GM18507 (cell line): ENCODE data around the gene MTSS2.

Experiments used
- DNase-seq: peaks from one replicate; pipeline ENCODE4 v3.0.0; 2011; ENCODE audit warnings: low read depth; ENCODE audit not compliant: insufficient read length; ENCODE audit errors: extremely low spot score
- FAIRE-seq: peaks from 2 replicates; lab custom pipeline; 2011; peaks lifted over from hg19 to GRCh38; lab: Jason Lieb, UNC

The MTSS2 gene

DNA sequence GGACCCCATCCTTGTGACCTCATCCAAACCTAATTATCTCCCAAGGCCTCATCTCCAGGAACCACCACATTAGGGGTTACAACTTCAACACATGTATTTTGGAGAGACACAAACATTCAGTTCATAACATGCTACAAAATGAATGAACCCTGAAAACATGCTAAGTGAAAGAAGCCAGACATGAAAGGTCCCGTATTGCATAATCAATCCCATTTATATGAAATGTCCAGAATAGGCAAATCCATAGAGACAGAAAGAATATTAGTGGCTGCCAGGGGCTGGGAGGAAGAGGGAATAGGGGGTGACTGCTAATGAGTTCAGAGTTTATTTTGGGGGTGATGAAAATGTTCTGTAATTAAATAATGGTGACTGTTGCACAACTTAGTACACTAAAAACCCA lies 43.2 kb downstream of the MTSS2 start:
- FAIRE-seq (no peak), DNase-seq (no peak)

DNA sequence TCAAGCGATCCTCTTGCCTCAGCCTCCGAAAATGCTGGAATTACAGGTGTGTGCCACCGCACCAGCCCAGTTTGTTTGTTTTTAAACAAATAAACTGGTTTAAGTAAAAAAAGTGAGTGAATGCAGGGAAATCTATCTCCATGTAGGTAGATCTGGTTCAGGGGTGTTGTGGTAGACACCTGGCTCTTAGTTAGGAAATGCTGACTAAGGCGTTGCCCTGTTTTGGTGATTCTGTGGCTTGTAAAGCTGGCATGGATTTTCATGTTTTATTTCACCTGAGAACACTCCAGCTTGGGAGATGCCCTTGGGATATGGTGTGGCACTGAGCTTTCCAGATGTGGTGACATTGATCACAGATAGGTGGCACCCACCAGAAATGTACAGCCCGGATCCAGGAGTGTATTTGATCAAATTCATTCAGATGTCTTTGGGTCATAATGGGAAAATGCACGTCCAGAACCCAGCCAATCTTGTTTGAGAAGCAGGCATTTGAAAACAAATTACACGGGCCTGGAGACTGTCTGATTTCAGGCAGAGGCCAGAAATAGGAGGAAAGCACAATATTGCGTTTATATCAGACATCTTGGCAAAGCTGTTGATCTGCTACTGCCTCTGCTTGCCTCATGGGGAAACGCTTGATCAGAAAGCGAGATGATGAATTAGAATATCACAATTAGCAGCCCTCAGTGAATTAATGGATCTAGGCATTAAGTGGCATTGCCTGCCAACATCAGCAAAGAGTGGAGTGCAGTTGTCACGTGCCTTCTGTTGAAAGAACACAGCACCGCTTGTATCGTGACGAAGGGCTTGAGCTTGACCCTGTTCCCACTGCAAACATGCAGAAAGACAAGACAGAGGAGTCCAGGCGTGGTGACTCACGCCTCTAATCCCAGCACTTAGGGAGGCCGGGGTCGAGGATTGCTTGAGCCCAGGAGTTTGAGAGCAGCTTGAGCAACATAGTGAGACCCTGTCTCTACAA lies 46.8 kb downstream of the MTSS2 start:
- DNase-seq (no peak), FAIRE-seq (no peak)
